ENCODE data around the gene DAPK1. TPM values are rescaled to one million over a fixed set of nuclear protein-coding genes. Genes with fewer than 3 reads are reported as not detected.

DAPK1 gene
- polyA plus RNA-seq, 1 of the 3 experiments (the other 2 are of a cell fraction), result 0.61 TPM

DNA sequence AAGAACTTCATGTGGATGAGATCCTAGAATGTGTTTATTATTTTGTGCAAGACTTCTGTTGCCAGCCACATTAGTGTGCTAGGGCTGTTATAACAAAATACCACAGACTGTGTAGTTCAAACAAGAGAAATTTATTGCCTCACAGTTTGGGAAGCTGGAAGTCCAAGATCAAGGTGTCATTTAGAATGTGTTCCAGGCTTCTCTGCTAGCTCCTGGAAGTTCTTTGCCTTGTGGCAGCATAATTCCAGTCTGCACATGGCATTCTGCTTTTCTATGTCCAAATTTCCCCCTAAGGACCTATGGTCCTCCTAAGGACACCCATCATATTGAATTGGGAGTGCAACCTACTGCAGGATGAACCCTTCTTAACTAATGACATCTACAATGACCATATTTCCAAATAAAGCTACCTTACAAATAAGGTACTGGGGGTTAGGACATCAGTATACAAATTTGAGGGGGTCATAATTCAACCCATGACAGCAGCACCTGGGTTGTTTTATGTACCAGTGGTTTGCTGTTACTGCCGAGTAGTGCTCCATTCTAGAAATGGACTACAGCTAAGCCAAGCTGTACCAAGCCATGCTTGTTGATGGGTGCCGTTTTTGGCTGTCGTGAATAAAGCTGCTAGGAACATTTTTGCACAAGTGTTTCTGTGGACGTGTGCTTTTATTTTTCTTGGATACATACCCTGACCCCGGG lies 52.7 kb downstream of the DAPK1 start:
- no peaks in the 10 kb centered on the region for H3K9me2 ChIP-seq
- no peaks in the 10 kb centered on the region for H3K79me2 ChIP-seq (ENCODE audit: insufficient read depth)
- H2AFZ ChIP-seq (ENCODE audit: low read depth), result no peak overlapping the region
- ChIA-PET POLR2A (no interaction called here), CTCF (interaction anchor here (0.8 kb wide), 1 partner anchor 122 kb away, joined by 3 read pairs; no protein-coding TSS in a partner anchor)
- H3K27ac ChIP-seq (ENCODE audit: low read depth in 2 of 2, low read length in 1 of 2), result no peak overlapping the region
- H3K36me3 ChIP-seq (replicated peaks in 1 of 2; ENCODE audit: control insufficient read depth in 1 of 2, insufficient read depth in 2 of 2, low read length in 1 of 2), result no peaks in the 10 kb centered on the region
- DNase-seq, result no peak
- no peaks in the 10 kb centered on the region for H3K9me3 ChIP-seq
- H3F3A ChIP-seq (replicated peaks; ENCODE audit: insufficient read depth), result no peaks in the 10 kb centered on the region
- H3K4me3 ChIP-seq (ENCODE audit: low read depth in 2 of 2, low read length in 1 of 2), result no peak overlapping the region
- no peak overlapping the region for H3K9ac ChIP-seq
- no peak for TF ChIP-seq USF2 (IDR thresholded peaks at IDR 0.05; ENCODE audit: borderline replicate concordance, low read depth, low read length)
- TF ChIP-seq EP300 (IDR thresholded peaks at IDR 0.05; ENCODE audit: borderline replicate concordance in 1 of 2, low read depth in 1 of 2, low read length in 1 of 2), result no peak
- TF ChIP-seq YY1 (IDR thresholded peaks at IDR 0.05; ENCODE audit: low read depth), result no peak
- TF ChIP-seq, protein P1, sequence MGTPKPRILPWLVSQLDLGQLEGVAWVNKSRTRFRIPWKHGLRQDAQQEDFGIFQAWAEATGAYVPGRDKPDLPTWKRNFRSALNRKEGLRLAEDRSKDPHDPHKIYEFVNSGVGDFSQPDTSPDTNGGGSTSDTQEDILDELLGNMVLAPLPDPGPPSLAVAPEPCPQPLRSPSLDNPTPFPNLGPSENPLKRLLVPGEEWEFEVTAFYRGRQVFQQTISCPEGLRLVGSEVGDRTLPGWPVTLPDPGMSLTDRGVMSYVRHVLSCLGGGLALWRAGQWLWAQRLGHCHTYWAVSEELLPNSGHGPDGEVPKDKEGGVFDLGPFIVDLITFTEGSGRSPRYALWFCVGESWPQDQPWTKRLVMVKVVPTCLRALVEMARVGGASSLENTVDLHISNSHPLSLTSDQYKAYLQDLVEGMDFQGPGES (IDR thresholded peaks at IDR 0.05; ENCODE audit: low read depth, low read length), result no peak
- TF ChIP-seq, protein P2, sequence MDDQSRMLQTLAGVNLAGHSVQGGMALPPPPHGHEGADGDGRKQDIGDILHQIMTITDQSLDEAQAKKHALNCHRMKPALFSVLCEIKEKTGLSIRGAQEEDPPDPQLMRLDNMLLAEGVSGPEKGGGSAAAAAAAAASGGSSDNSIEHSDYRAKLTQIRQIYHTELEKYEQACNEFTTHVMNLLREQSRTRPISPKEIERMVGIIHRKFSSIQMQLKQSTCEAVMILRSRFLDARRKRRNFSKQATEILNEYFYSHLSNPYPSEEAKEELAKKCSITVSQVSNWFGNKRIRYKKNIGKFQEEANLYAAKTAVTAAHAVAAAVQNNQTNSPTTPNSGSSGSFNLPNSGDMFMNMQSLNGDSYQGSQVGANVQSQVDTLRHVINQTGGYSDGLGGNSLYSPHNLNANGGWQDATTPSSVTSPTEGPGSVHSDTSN (IDR thresholded peaks at IDR 0.05), result no peak
- TF ChIP-seq TCF12 (IDR thresholded peaks at IDR 0.05), result no peak
- TF ChIP-seq MEF2A (IDR thresholded peaks at IDR 0.05; ENCODE audit: borderline replicate concordance, low read depth), result no peak
- TF ChIP-seq, protein P3, sequence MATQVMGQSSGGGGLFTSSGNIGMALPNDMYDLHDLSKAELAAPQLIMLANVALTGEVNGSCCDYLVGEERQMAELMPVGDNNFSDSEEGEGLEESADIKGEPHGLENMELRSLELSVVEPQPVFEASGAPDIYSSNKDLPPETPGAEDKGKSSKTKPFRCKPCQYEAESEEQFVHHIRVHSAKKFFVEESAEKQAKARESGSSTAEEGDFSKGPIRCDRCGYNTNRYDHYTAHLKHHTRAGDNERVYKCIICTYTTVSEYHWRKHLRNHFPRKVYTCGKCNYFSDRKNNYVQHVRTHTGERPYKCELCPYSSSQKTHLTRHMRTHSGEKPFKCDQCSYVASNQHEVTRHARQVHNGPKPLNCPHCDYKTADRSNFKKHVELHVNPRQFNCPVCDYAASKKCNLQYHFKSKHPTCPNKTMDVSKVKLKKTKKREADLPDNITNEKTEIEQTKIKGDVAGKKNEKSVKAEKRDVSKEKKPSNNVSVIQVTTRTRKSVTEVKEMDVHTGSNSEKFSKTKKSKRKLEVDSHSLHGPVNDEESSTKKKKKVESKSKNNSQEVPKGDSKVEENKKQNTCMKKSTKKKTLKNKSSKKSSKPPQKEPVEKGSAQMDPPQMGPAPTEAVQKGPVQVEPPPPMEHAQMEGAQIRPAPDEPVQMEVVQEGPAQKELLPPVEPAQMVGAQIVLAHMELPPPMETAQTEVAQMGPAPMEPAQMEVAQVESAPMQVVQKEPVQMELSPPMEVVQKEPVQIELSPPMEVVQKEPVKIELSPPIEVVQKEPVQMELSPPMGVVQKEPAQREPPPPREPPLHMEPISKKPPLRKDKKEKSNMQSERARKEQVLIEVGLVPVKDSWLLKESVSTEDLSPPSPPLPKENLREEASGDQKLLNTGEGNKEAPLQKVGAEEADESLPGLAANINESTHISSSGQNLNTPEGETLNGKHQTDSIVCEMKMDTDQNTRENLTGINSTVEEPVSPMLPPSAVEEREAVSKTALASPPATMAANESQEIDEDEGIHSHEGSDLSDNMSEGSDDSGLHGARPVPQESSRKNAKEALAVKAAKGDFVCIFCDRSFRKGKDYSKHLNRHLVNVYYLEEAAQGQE (IDR thresholded peaks at IDR 0.05; ENCODE audit: low read depth, low read length), result no peak
- TF ChIP-seq CHD2 (IDR thresholded peaks at IDR 0.05; ENCODE audit: low read length, partially characterized antibody), result no peak
- no peak for TF ChIP-seq MAX (IDR thresholded peaks at IDR 0.05; ENCODE audit: low read depth)
- no peak for TF ChIP-seq GATA2 (CRISPR knock-in tag; IDR thresholded peaks at IDR 0.05)
- no peak for TF ChIP-seq SIN3A (IDR thresholded peaks at IDR 0.05; ENCODE audit: borderline replicate concordance, low read depth, low read length)
- TF ChIP-seq POLR2AphosphoS5 (IDR thresholded peaks at IDR 0.05; ENCODE audit: low read depth, low read length), result no peak
- no peak for TF ChIP-seq RCOR1 (IDR thresholded peaks at IDR 0.05; ENCODE audit: low read length)
- no peak for TF ChIP-seq JUND (IDR thresholded peaks at IDR 0.05)
- no peak for TF ChIP-seq FOSL2 (IDR thresholded peaks at IDR 0.05; ENCODE audit: borderline replicate concordance, low read depth)
- no peak for TF ChIP-seq RXRA (IDR thresholded peaks at IDR 0.05; ENCODE audit: borderline replicate concordance, low read depth)
- TF ChIP-seq FOXJ3 (CRISPR knock-in tag; IDR thresholded peaks at IDR 0.05), result no peak
- H3K4me1 ChIP-seq (ENCODE audit: control insufficient read depth in 1 of 2, insufficient read depth in 2 of 2, low read depth in 1 of 2, low read length in 1 of 2), result peaks cover 0 to 20% of the 10 kb centered on the region in 2 experiments; a peak in 1 of 4 replicates
- H4K20me1 ChIP-seq (ENCODE audit: insufficient read depth), result no peaks in the 10 kb centered on the region
- H3K27me3 ChIP-seq (ENCODE audit: insufficient read depth), result no peaks in the 10 kb centered on the region
- WGBS (ENCODE audit: low lambda C conversion rate), result 72% methylated on average over 5 of the region's 5 CpGs
- no peak overlapping the region for H3K4me2 ChIP-seq

All from SK-N-SH (cell line).